Measurements from ENCODE around the gene TNFRSF8.

TNFRSF8 gene

GRCh38 chr1:12162459-12163137 lies 99.5 kb downstream of the TNFRSF8 start:
- DNase-seq = no peak

DNA sequence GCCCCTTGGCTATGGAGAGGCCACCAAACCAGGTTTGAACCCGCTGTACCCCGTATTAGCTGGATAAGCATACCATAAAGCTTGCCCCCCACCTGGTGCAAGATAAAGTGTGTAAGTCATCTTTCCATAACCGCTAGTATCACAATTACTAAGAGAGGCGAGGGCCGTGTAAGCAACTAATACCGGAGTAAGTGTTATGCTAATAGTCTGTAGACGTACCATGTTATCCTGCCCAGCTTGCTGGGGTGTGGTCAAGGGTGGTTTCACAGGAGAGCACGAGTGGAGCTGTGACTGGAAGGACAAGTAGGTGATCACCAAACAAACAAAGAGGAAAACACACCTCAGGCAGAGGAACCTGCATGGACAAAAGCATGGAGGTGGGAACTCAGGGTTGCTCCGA lies 100.1 kb downstream of the TNFRSF8 start:
- DNase-seq = no peak

GRCh38 chr1:12164210-12164609 lies 101.1 kb downstream of the TNFRSF8 start:
- DNase-seq = no peak

DNA sequence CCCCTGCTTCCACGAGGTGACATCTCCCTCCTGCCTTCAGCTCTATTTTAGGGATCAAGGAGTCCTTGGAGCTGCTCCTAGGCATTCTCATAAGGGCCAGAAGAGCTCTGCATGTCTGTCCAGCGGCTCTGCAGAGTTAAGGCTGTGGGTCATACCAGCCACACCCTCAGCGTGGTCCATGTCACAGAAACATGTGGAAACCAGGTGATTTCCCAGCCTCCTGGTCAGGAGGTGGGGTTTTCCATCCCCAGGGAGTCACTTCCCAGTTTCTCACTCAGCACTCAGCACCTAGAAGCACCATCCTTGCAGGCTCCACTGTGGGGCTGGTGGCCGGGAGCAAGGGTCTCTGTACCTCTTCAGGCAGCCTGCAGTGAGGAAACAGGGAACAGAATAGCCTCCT lies 102.2 kb downstream of the TNFRSF8 start:
- DNase-seq = no peak

DNA sequence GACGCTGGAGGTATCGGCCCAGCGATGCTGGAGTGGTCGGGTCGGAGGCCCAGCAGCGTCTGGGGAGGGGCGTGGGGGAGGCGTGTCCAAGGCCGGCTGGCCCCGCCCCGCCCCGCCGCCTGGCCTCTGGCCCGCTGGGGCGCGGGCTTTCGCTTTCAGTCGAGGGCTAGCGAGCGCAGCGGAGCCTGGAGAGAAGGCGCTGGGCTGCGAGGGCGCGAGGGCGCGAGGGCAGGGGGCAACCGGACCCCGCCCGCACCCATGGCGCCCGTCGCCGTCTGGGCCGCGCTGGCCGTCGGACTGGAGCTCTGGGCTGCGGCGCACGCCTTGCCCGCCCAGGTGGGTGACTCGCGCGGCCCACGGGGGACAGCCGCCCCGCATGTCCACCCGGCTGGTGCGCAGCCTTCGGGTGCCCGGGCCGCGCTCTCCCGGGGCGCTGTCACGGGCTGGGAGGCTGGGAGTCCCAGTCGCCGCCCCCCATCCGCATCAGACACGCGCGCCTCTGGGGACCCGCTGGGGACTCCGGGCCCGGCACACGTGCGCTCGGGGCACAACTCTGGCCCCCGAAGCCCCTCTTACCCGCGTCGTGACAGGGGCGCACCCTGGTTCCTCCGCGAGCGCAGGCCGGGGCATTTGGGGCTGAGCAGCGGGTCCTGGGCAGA lies 103.9 kb downstream of the TNFRSF8 start, which contains the start of gene TNFRSF1B:
Gene TNFRSF1B, plus strand, starts transcription at position 158 of the 659 bp plus-strand sequence. Its CDS starts 101 bp downstream, at position 259.
- DNase-seq = peak; percentile 90

- peak; percentile 80 for DNase-seq
Measured at GRCh38 chr1:12167493-12168429, 104.7 kb downstream of the TNFRSF8 start.

DNA sequence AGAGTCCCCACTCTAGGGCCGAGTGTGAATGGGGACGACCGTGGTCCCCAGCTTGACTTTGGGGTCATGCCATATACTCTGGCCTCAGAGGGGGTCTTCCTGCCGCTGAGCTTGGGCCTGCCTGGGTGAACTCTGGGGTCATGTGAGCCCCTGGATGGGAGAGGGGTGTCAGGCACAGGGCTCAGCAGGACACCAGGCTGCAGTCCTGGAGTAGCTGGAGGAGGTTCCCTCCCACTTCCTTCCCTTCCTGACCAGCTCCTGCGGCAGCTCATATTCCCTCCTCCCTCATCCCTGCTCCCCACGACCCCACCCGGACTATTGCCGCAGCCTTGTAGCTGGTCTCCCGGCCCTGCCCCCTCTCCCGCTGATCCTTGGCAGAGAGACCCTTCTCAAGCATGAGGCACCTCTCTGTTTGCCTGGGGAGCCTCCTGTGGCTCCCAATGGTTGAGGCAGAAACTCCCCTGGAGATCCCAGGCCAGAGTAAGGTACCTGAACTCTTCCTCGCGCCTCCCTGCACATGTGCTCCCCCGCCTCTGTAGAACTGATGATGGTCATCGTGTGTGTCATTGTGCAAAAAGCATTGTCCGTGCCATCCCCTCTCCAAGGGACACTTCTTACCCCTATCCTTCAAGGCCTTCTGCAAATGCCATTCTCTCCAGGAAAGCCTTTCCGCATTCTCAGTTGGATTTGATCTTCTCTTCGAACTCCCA lies 105.5 kb downstream of the TNFRSF8 start:
- no peak for DNase-seq

- no peak for DNase-seq
Measured at GRCh38 chr1:12169442-12170135, 106.5 kb downstream of the TNFRSF8 start.

DNA sequence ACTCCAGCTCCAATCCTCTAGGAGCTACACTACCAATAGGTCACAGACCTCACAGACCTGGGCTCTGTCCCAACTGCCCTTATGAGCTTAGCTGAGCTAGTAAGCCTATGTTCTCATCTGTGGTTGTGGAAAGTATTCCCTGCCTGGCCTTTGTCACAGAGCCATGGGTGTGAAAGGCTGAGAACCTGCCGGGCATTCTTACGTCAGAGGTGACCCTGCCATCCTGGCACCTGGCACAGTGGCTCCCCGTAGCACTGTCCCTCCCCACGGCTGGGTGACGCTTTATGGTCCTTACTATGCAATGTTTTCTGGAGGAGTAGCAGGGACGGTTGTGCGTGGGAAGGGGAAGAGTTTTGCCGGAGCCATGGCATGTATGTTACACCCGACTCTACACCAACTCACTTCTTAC lies 107.2 kb downstream of the TNFRSF8 start:
- DNase-seq = no peak

GRCh38 chr1:12171206-12172041 lies 108.3 kb downstream of the TNFRSF8 start:
- DNase-seq = no peak

DNA sequence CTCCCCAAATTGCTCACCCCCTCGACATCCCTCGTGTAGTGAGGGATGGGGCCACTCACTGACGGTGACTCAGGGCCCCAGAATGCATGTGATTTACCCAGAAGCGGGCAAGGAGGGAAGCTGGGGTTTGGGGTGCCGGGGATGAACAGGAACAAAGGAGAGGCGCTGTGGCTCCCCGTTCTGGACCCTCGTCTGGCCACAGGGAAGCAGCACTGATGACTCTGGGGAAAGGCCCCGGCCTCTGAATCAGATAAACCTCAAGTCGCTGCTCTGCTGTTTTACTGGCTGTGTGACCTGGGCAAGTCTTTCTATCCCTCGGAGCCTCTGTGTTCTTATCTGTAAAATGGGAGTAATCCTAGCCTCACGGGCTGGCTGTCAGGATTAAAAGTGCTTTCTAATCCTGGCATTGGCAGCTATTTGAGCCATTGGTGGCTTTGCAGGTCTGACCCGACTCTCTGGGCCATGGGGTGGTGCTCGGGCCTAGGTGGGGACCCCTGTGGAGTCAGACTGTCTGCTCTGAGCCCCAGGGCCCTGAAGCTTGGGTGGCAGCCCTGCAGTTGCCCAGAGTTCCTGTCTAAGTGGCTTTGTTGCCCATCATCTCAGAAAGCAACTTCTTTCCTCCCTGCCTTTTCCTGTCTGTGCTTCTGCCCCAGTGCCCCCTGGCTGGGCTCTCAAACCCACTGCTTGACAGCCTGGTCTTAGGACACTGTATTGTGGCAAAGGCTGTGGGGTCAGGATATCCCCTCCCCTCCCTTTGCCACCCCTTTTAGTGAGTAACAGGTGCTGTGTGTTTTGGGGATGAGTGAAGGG lies 109.1 kb downstream of the TNFRSF8 start:
- DNase-seq = no peak

- DNase-seq = no peak
Measured at GRCh38 chr1:12173041-12173509, 110.0 kb downstream of the TNFRSF8 start.

DNA sequence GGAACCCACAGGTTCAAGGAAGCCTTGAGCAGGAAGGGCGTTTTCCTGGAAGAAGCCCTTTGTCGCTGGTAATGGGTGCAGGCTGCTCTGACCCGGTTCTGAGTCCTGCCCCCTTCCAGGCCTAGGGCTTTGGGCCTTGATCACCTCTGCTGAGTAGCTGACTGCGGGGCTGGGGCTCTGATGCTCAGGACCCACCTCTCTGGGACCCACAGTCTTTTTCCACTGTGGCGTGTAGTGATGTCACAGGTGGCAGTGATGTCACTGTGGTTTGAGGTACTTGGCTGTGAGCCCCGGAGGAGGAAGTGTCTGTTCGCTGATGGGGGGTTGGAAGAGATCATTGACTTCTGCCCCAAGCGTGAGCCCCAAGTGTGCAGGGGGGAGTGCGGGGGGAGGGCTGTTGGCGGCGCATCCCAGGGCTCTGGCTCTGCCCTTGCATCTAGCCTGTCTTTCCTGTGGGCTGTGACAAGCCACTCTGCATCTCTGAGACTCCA lies 110.6 kb downstream of the TNFRSF8 start:
- DNase-seq = peak; percentile 91

DNA sequence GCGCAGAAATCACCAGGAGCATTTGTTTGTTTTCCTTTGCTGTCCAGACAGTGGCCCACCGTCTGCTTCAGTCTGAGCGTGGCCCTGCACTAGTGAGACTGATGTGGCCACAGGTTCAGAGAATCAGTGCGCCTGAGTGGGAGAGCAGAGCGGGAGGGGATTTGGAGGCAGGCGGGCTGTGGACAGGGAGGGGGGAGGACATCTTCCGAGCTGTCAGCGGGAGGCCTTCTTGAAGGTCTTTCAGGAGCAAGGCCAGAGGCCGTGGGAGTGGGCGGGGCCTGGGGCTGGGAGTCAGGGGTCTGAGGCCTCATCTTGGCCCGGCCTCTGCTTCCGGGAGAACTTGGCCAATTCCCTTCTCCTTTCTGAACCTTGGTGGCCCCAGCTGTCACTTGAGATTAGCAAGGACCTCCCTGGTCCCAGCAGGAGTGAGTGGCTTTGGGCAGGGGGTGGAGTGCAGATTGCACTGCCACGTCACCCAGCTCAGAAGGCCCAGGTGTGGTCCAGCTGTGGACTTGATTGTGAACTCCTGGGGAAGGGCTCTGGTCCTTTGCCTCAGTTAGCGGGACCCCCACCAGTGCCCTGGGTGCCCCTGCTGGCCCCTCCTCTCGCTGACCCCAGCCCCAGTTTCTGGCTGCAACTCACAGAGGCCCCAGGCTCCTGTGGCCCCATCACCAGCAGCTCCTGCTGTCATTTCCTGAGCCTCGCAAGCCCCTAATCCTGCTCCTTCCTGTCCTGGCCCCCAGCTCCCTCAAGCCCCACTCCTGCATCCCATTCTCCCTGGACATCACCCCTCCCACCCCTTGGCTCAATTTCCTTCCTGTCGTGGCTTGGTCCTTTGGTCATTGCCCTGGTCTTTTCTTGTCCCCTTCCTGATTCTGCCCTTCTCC lies 112.1 kb downstream of the TNFRSF8 start:
- no peak for DNase-seq

GRCh38 chr1:12176298-12177118 lies 113.4 kb downstream of the TNFRSF8 start:
- no peak for DNase-seq

GRCh38 chr1:12177156-12177998 lies 114.3 kb downstream of the TNFRSF8 start:
- no peak for DNase-seq

DNA sequence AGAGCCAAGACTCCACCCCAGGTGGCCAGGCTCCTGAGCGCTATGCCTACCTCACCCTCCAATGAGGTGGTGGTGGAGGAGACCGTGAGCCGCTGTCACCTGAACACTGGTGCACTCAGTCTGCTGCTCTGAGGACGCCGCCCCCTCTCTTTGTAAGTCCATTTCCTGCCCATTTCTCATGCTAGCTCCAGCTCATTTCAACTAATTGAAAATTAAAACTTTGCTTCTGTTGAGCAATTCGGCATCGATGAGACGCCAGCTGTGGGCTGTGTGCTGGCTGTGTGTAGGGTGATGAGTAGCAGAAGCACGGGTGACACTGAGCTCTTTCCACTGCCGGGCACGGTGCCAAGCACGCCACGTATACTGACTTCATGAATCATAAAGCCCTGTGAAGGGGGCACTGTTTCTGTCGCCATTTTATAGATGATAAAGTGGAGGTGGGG lies 114.9 kb downstream of the TNFRSF8 start:
- peak; percentile 96 for DNase-seq

Data from activated CD8-positive, alpha-beta memory T cell treated with anti-CD3 and anti-CD28 coated beads for 24 hours (primary cell).